HepG2 (cell line): ENCODE data around the gene C20orf96. TPM values are rescaled to one million over a fixed set of nuclear protein-coding genes. Genes with fewer than 3 reads are reported as not detected.

Experiments
- KLF12 ChIP-seq: sonication (generic); formaldehyde crosslinking; IDR thresholded peaks from 2 replicates; pipeline ENCODE4 v1.4.0; 2020; ENCODE audit warnings: missing genetic modification reagents, borderline replicate concordance
- MEIS1 ChIP-seq: sonication (generic); formaldehyde crosslinking; IDR thresholded peaks from 2 replicates; pipeline ENCODE4 v1.9.0; 2021; ENCODE audit warnings: mild to moderate bottlenecking, missing genetic modification reagents, moderate library complexity, borderline replicate concordance
- NFAT5 ChIP-seq: sonication (generic); formaldehyde crosslinking; IDR thresholded peaks from 2 replicates; pipeline ENCODE4 v1.4.0; 2020; ENCODE audit warnings: missing genetic modification reagents
- NFE2L2 ChIP-seq: fragments of 150-350 bp; IDR thresholded peaks from 2 replicates; pipeline ENCODE4 v1.6.1; 2014; ENCODE audit warnings: low read length
- RERE ChIP-seq: IDR thresholded peaks from 2 replicates; pipeline ENCODE4 v1.6.1; 2016; ENCODE audit warnings: low read depth, missing genetic modification reagents, missing compliant biosample characterization
- THRA ChIP-seq: sonication (generic); formaldehyde crosslinking; IDR thresholded peaks from 2 replicates; pipeline ENCODE4 v1.4.0; 2020; ENCODE audit warnings: missing genetic modification reagents, borderline replicate concordance
- THYN1 ChIP-seq: sonication (generic); formaldehyde crosslinking; IDR thresholded peaks from 2 replicates; pipeline ENCODE4 v1.8.1; 2023; ENCODE audit warnings: low read depth, mild to moderate bottlenecking, moderate library complexity, missing genetic modification reagents, borderline replicate concordance
- TRIM22 ChIP-seq: fragments of 450-650 bp; IDR thresholded peaks from 2 replicates; pipeline ENCODE4 v1.6.1; 2017
- WIZ ChIP-seq: sonication (generic); formaldehyde crosslinking; IDR thresholded peaks from 2 replicates; pipeline ENCODE4 v1.5.1; 2020; ENCODE audit warnings: mild to moderate bottlenecking, missing genetic modification reagents
- ZNF160 ChIP-seq: sonication (generic); formaldehyde crosslinking; IDR thresholded peaks from 2 replicates; pipeline ENCODE4 v1.8.0; 2022; ENCODE audit warnings: mild to moderate bottlenecking, inconsistent platforms, missing genetic modification reagents
- ZNF24 ChIP-seq: fragments of 450-650 bp; IDR thresholded peaks from 2 replicates; pipeline ENCODE4 v1.6.1; 2017; ENCODE audit warnings: antibody characterized with exemption, mild to moderate bottlenecking
- ZNF367 ChIP-seq: sonication (generic); formaldehyde crosslinking; IDR thresholded peaks from 2 replicates; pipeline ENCODE4 v1.4.0; 2020; ENCODE audit warnings: missing genetic modification reagents, borderline replicate concordance
- ZNF382 ChIP-seq: sonication (generic); formaldehyde crosslinking; IDR thresholded peaks from 2 replicates; pipeline ENCODE4 v1.5.0; 2020; ENCODE audit warnings: missing genetic modification reagents, mild to moderate bottlenecking, borderline replicate concordance
- ZNF768 ChIP-seq: sonication (generic); formaldehyde crosslinking; IDR thresholded peaks from 2 replicates; pipeline ENCODE4 v1.4.0; 2020; ENCODE audit warnings: missing genetic modification reagents
- ZNF775 ChIP-seq: sonication (generic); formaldehyde crosslinking; IDR thresholded peaks from 2 replicates; pipeline ENCODE4 v1.4.0; 2020; ENCODE audit warnings: missing genetic modification reagents, mild to moderate bottlenecking, moderate library complexity, borderline replicate concordance
- polyA plus RNA-seq, 8 experiments: library from polyadenylated mRNA; depleted of rRNA in 3 of 8; stranded (reverse) in 7 of 8; unstranded in 1 of 8; fragments of >200 nt; fragmentation: Illumina TruSeq in 4 of 8; extraction: Trizol in 4 of 8; gene quantifications; 2 replicates each; pipeline versions ENCODE4 v1.2.1 to v1.2.3, GENCODE V29; 2011 to 2016; ENCODE audit warnings: low read depth in 4 of 8, missing spikeins in 1 of 8, mixed read lengths in 1 of 8; ENCODE audit not compliant: insufficient read depth in 1 of 8
- total RNA-seq, 5 experiments: library from RNA; depleted of rRNA; stranded (reverse); fragments of >200 nt; fragmentation: Illumina TruSeq; extraction: Trizol; gene quantifications; 2 replicates each; pipeline ENCODE4 v1.2.3, GENCODE V29; 2016; ENCODE audit warnings: low read depth in 1 of 5

C20orf96 gene
- total and polyA plus RNA-seq, 2 of the 13 experiments (the other 11 are each of a cell fraction or from before 2014, with no cell fraction given) = 3.8 to 20.6 TPM

- TF ChIP-seq ZNF382 (CRISPR knock-in tag) (no peak), THRA (CRISPR knock-in tag) (peak; percentile 32), NFE2L2 (no peak), ZNF160 (CRISPR knock-in tag) (peak; percentile 73; the same call in 1 of the 2 replicates), NFAT5 (CRISPR knock-in tag) (no peak), WIZ (0 out of 2 replicates have a peak, but pooled peaks have one; percentile 82), ZNF367 (CRISPR knock-in tag) (no peak), KLF12 (no peak), ZNF24 (no peak), ZNF775 (no peak; the same call in 1 of the 2 replicates), ZNF768 (CRISPR knock-in tag) (peak; percentile 39; the same call in 1 of the 2 replicates), TRIM22 (no peak), THYN1 (no peak), RERE (CRISPR knock-in tag) (no peak), MEIS1 (CRISPR knock-in tag) (no peak)
These were observed 19.5 kb upstream of the C20orf96 start (continued) for GRCh38 chr20:309841-310644.
